Measurements from ENCODE around the gene FCN1.

The FCN1 gene

DNA sequence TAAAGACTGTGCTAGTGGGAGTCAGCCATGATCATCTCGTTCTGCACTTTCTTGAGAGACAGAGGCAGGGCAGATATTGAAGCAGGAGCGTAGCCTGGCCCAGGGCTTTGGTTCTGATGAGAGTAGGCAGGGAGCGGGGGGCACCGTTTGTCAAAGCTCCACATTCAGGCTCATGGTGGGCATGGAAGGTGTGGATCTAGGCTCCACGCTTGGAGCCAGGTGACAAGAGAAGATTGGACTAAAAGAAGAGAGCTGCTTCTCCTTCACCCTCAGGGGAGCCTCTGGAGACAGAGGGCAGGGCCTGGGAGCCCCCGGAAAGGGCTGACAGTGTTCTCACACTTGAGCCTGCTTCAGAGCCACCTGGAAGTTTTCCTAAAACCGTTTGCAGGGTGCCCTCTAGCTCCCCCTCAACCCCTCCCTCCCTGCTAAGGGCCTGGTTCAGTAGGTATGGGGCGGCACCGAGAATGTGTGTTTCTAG, 61.8 kb downstream of the FCN1 start:
- Histone ChIP-seq H3K27ac (no peak overlapping the region), H3K27me3 (replicated peaks) (no peaks in the 10 kb centered on the region), H3K4me3 (ENCODE audit: low read depth, low read length) (no peak overlapping the region), H3K36me3 (replicated peaks) (no peaks in the 10 kb centered on the region)
- in situ Hi-C loops (cut with HindIII; ENCODE audit: low pct_ligation_motif_present, low sequenced_read_pairs): no loop called here
- TF ChIP-seq, protein P1, sequence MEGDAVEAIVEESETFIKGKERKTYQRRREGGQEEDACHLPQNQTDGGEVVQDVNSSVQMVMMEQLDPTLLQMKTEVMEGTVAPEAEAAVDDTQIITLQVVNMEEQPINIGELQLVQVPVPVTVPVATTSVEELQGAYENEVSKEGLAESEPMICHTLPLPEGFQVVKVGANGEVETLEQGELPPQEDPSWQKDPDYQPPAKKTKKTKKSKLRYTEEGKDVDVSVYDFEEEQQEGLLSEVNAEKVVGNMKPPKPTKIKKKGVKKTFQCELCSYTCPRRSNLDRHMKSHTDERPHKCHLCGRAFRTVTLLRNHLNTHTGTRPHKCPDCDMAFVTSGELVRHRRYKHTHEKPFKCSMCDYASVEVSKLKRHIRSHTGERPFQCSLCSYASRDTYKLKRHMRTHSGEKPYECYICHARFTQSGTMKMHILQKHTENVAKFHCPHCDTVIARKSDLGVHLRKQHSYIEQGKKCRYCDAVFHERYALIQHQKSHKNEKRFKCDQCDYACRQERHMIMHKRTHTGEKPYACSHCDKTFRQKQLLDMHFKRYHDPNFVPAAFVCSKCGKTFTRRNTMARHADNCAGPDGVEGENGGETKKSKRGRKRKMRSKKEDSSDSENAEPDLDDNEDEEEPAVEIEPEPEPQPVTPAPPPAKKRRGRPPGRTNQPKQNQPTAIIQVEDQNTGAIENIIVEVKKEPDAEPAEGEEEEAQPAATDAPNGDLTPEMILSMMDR (IDR thresholded peaks at IDR 0.05; ENCODE audit: low read depth, low read length, missing control alignments): no peak
- DNase-seq: no peak
